ES-I3 (cell line): ENCODE data around the gene COMP.

Experiments used
- H3K36me3 ChIP-seq: 2 replicates; pipeline ENCODE4 v1.6.1; 2013; ENCODE audit warnings: mild to moderate bottlenecking, low read length, control low read depth, moderate library complexity; ENCODE audit not compliant: insufficient read depth
- H3K4me1 ChIP-seq: 2 replicates; pipeline ENCODE4 v1.6.1; 2013; ENCODE audit warnings: mild to moderate bottlenecking, control low read depth, low read length; ENCODE audit not compliant: insufficient read depth
- H3K9ac ChIP-seq: 2 replicates; pipeline ENCODE4 v1.6.1; 2013; ENCODE audit warnings: low read depth, mild to moderate bottlenecking, low read length, moderate library complexity
- H3K9me3 ChIP-seq: 2 replicates; pipeline ENCODE4 v1.6.1; 2013; ENCODE audit warnings: mild to moderate bottlenecking, low read length, moderate library complexity; ENCODE audit not compliant: control insufficient read depth, insufficient read depth

COMP gene

GRCh38 chr19:18761531-18762110, 29.5 kb downstream of the COMP start:
- Histone ChIP-seq H3K9ac (no peak overlapping the region), H3K4me1 (peaks cover 5% of the 10 kb centered on the region; the same call in 1 of the 2 replicates), H3K9me3 (no peaks in the 10 kb centered on the region), H3K36me3 (no peaks in the 10 kb centered on the region)

DNA sequence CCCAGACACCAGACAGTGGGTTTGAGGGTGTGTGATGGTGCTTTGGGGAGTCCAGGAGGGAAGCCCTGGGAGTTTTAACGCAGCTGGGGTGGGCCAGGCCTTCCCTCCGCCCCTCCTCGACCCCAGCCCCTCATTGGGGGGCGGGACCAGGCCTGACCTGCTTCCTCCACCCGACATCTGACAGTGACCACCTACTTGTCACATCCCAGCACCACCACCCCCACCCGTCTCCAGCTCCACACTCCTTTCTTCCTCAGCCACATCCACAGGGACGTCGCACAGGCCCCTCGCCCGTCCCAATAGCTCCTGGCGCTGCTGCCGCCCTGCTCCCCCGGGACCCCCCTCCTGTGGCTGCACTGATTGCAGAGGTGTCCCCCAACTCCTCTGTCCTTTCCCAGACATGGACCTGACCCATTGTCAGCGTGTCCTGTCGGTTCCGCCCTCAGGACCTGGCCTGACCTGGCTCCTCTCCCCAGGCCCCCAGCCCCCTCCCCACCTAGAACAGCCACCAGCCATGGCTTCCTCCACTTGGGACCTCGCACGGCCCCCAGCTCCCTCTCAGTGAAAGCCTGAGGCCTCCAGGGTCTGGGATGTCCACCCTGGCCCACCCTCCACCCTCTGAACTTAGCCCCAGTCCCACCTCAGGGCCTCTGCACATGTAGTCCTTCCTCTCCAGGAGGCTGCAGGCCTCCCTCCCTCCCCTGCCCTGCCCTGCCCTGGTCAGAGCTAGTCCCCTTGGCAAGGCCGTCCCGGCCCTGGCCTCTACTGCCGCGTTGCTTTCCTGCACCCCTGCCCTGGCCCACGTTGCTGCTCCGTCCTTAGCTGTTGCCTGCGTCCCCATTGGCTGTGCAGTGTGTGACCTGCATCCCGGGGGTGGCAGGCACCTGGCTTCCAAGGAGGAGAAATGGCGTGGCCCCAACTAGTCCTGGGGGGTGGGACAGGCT, 30.4 kb downstream of the COMP start:
- peaks cover 5% of the 10 kb centered on the region; the same call in 1 of the 2 replicates for H3K4me1 ChIP-seq
- H3K9me3 ChIP-seq: no peaks in the 10 kb centered on the region
- no peak overlapping the region for H3K9ac ChIP-seq
- no peaks in the 10 kb centered on the region for H3K36me3 ChIP-seq

- H3K4me1 ChIP-seq: peaks cover 5% of the 10 kb centered on the region; the same call in 1 of the 2 replicates
- H3K36me3 ChIP-seq: no peaks in the 10 kb centered on the region
- H3K9ac ChIP-seq: no peak overlapping the region
- no peaks in the 10 kb centered on the region for H3K9me3 ChIP-seq
These were observed 31.1 kb downstream of the COMP start for GRCh38 chr19:18759995-18760426.

GRCh38 chr19:18759304-18759994, 31.7 kb downstream of the COMP start:
- H3K4me1 ChIP-seq: peaks cover 5% of the 10 kb centered on the region; the same call in 1 of the 2 replicates
- H3K9me3 ChIP-seq: no peaks in the 10 kb centered on the region
- no peaks in the 10 kb centered on the region for H3K36me3 ChIP-seq
- no peak overlapping the region for H3K9ac ChIP-seq

- Histone ChIP-seq H3K9ac (no peak overlapping the region), H3K36me3 (no peaks in the 10 kb centered on the region), H3K4me1 (no peaks in the 10 kb centered on the region)
These were observed 34.2 kb downstream of the COMP start for GRCh38 chr19:18756896-18757295.

DNA sequence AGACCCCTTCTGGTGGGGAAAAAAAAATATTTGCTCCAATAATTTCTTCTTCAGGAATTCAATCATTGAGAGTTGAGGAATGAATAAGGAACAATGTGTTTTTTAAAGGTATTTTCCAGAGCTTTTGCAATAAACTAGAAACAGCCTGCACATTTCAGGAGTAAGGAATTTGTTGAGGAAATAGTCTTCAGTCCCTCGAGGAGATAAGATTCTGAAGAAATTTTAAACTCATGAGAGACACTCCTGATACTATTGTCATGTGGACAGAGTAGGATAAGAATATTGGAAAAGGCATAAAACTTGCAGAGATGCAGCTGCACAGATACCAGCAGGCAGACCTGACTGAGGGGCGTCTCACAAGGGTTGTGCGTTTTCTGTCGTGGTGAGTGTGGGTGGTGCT, 36.6 kb downstream of the COMP start:
- no peaks in the 10 kb centered on the region for H3K9me3 ChIP-seq
- H3K9ac ChIP-seq: no peak overlapping the region
- H3K4me1 ChIP-seq: peaks cover 6% of the 10 kb centered on the region; the same call in 1 of the 2 replicates
- H3K36me3 ChIP-seq: no peaks in the 10 kb centered on the region

More at GRCh38 chr19:18756896-18757295, 34.2 kb downstream of the COMP start:
- H3K9me3 ChIP-seq: no peaks in the 10 kb centered on the region

- H3K9ac ChIP-seq: no peak overlapping the region
- H3K36me3 ChIP-seq: no peaks in the 10 kb centered on the region
- no peaks in the 10 kb centered on the region for H3K9me3 ChIP-seq
- peaks cover 9% of the 10 kb centered on the region; the same call in 1 of the 2 replicates for H3K4me1 ChIP-seq
These were observed 39.5 kb downstream of the COMP start for GRCh38 chr19:18751571-18751970.

DNA sequence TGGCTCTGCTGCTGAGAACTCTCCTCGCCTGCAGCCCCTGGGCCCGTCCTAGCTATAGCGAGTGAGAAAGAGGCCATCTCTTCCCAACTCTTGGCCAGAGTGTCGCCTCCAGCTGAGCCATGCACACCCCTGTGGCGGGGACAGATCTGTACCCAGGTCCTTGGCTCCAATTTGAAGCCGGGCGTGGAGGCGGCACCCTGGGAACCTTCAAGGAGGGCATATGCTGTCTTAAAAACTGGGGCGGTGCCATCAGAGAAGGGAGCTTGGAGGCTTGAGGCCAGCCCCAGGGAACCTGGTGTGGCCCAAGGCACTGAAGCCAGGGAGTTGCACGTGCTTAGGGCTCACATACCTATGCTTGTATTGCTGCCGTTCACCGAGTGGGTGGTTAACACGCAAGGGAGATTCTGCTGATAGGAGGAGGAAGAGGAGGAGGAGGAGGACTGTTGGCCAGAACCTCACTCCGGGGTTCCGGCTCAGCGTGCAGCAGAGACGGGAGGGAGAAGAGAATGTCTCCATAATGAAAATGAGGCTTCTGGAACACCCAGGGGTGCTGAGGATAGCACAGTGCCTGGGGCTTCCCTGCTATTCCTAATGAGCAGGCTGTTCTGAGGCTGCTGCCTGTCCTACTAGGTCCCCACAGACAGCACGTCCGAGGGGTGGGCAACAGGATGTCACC, 40.7 kb downstream of the COMP start:
- H3K4me1 ChIP-seq: peaks cover 10% of the 10 kb centered on the region; the same call in 1 of the 2 replicates
- no peaks in the 10 kb centered on the region for H3K36me3 ChIP-seq
- H3K9me3 ChIP-seq: no peaks in the 10 kb centered on the region
- H3K9ac ChIP-seq: no peak overlapping the region

- H3K36me3 ChIP-seq: no peaks in the 10 kb centered on the region
- no peak overlapping the region for H3K9ac ChIP-seq
- H3K9me3 ChIP-seq: no peaks in the 10 kb centered on the region
- H3K4me1 ChIP-seq: peaks cover 10% of the 10 kb centered on the region; the same call in 1 of the 2 replicates
These were observed 41.5 kb downstream of the COMP start for GRCh38 chr19:18749362-18750231.

DNA sequence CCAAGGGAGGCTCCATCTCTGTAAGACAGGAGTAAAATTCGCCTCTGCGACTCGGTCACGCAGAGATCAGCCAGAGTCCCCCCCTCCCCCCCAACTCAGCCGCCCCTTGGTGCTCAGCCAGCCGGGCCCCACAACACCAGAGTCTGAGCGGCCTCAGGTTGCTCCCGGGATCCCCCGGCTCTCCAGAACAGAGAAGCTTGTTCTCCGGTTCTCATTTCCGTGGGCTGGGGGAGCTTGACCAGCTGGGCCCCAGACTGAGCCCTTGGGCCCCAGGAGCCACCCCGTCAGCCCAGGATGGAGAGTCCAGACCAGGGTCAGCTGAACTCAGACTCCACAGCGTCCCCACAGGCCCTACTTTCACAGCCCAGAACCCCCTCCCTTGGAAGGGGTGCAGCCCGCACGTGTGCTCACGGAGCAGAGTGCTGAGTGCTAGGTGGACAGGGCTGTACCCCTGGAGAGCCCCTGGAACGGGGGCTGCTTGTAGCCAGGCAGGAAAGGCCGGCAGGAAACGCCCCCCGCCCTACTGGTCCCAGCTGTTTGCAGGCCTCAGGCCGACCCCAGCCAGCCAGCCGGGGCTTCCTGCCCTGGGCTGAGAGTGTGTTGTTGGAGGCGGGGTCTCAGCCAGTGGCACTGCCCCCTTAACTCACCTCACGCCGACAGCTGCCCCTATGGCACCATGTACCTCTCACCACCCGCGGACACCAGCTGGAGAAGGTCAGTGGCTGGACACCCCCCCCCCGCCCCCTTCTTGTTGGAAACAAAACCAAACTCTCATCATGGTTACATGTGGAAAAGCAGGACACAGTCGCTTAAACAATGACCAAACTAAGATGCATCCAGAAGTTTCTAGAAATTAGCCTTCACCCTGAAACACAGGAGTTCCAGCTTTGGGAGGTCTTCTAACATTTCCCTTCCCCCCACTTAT, 44.4 kb downstream of the COMP start:
- Histone ChIP-seq H3K9me3 (no peaks in the 10 kb centered on the region), H3K4me1 (peaks cover 10% of the 10 kb centered on the region; the same call in 1 of the 2 replicates), H3K36me3 (no peaks in the 10 kb centered on the region), H3K9ac (no peak overlapping the region)

GRCh38 chr19:18745931-18746330, 45.2 kb downstream of the COMP start:
- Histone ChIP-seq H3K4me1 (peaks cover 10% of the 10 kb centered on the region; the same call in 1 of the 2 replicates), H3K9ac (no peak overlapping the region)

GRCh38 chr19:18745012-18745735, 45.9 kb downstream of the COMP start:
- H3K36me3 ChIP-seq: no peaks in the 10 kb centered on the region
- no peak overlapping the region for H3K9ac ChIP-seq
- peaks cover 10% of the 10 kb centered on the region; the same call in 1 of the 2 replicates for H3K4me1 ChIP-seq

More at GRCh38 chr19:18745931-18746330, 45.2 kb downstream of the COMP start:
- H3K9me3 ChIP-seq: no peaks in the 10 kb centered on the region
- no peaks in the 10 kb centered on the region for H3K36me3 ChIP-seq

More at GRCh38 chr19:18745012-18745735, 45.9 kb downstream of the COMP start:
- H3K9me3 ChIP-seq: no peaks in the 10 kb centered on the region
